HG03442 (cell line): ENCODE results near the gene PACSIN3.
"Not testable (repeated sequence)": the region's sequence is repeated elsewhere in the genome, so short reads cannot be mapped to it uniquely, and the experiment has no call there.

ENCODE experiments used
- ATAC-seq: cut with Tn5 transposase; IDR thresholded peaks from one replicate; pipeline ENCODE4 v1.9.1; 2021; ENCODE audit warnings: mild to moderate bottlenecking, moderate library complexity; ENCODE audit not compliant: unreplicated experiment

Gene PACSIN3

DNA sequence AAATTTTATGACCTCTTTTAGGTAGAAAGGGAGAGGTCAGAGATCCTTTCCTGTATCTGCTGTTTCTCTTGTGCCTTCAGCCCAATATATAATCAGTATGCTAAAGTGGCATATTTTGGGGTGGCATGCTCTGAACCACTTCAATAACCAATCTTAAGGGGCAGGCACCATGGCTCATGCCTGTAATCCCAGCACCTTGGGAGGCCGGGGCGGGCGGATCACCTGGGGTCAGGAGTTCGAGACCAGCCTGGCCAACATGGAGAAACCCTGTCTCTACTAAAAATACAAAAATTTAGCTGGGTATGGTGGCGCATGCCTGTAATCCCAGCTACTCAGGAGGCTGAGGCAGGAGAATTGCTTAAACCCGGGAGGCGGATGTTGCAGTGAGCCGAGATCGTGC, 11.9 kb upstream of the PACSIN3 start:
- not testable (repeated sequence) for ATAC-seq

DNA sequence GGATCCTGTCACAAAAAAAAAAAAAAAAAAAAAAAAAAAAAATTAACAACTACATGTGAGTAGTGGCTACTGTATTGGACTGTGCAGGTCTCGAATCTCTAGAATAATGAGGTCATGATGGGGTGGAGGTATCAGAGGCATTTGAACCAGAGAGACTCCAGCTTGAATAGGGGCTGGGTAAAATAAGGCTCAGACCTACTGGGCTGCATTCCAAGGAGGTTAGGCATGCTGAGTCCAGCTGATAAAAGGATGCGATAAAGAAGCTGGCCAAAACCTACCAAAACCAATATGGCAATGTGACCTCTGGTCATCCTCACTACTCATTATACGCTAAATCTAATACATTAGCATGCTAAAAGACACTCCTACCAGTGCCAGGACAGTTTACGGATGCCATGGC, 5.9 kb upstream of the PACSIN3 start:
- ATAC-seq = no peak

DNA sequence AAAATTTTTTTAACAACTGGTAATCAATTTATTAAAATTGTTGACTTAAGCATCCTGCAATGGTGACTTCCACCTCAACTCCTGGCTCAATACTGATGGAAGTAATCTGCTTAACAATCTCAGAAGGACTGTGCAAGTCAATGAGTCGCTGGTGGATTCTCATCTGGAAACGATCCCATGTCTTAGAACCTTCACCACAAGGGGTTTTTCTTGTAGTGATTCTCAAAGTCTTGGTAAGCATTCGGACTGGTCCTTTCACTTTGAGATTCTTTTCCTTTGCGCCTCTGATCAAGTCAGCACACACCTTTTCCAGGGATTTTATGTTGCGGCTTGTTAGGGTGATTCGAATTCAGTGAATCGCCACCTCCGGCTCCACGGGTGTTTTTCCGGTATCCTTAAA, 4.9 kb upstream of the PACSIN3 start:
- ATAC-seq = not testable (repeated sequence)

DNA sequence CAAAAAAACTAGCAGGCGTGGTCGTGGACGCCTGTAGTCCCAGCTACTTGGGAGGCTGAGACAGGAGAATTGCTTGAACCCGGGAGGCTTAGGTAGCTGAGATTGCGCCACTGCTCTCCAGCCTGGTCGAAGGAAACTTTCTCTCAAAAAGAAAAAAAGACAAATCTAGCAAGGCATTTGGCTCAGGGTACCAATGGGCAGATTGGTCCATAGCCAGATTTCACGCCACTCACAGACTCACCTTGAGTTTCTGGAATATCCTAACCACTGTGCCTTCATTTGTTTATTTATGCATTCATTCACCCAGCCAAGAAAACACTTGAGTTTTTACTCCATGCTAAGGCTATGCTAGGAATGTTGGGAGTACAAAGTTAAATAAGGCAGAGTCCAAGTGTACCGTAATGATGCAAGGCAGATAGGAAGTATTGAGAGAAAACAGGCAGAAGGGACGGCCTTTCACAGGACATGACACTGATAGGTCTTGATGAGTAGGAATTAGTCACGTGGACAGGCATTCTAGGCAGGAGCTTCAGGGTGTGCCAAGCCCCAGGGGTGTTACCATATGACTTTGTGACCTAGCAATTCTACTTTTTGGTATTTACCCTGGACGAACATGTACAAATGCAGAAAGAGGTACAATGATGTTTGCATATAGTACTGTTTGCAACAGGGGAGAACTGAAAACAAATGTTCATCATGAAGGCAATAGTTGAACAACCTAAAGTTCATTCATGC, 3.0 kb upstream of the PACSIN3 start:
- ATAC-seq = no peak

DNA sequence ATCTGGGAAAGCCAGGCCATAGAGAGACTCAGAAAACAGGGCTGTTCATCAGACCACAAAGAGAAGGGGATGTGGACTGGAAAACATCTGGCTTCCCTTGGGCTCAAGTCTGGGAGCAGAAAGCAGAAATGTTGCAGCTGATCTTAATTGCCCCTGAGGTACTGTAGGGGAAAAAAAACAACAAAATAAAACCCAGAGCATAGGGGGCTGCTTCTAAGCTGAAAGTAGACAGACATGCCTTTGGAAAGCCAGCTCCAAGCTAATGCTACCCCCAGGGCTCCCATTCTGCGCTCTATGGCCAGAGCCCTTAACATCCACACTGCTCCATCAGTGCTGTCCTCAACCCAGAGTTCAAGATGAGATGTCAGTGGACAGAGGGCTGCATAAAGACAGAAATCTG, 2.0 kb upstream of the PACSIN3 start:
- no peak for ATAC-seq

DNA sequence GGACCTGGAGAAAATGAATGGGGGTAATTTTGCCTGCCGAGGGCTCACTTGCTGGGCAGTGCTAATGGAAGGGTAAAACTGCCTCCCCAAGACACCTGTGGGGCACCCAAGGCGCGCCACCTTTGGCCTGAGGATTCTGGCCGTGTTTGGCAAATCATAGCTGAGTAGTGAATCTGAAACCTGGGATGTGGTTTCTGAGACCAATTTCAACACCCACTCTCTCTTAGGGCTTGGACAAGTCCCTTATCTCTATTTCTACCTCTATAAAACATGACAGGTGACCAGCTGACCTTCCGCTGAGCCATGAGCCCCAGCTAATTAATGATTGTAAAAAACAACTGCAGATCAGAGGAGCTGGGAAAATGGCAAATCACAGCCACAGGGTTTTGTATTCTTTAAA, 1.5 kb upstream of the PACSIN3 start:
- ATAC-seq = no peak

DNA sequence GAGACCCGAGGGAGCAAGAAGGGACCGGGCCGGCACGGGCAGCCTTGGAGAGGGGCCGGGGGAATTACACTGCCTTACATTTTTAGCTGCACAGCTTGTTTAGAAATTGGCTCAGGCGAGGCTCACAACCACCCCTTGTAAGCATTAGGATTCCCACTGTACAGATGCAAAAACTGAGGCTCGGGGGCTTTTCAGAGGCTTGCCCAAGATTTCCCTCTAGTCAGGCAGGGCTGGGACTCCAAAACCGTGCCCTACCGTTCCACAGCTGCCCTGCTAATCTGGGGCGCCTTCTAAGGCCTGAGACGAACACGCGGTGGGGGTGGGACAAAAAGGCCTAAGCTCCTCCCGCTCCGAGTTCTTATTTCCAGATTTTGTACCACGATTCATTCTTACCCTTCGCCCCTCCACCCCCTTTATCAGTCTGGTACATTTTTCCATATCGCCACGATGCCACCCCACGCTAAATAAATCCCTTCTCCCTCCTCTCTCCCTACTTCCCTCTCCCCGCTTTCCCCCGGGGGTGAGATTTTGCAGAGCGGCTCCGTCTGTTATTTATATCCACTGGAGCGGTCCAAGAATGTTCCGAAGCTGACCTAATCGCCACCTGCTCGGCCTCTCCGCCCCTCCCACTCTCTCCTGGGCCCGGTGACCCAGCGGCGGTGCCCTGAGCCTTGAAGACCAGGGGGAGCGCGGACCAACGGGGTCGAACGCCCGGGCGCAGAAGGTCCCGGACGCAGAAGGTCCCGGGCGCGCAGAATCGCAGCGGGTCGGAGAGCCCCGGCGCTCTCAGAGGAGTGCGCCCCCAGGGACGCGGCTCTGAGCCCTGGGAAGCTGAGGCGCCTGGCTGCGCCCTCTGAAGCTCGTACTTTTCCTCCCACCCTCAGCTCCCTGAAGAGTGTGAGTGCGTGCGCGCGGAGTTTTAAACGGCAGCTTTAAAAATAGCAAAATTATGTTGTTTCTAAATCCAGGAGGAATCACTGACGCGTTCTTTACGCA, 764 bp upstream of the PACSIN3 start:
- no peak for ATAC-seq

DNA sequence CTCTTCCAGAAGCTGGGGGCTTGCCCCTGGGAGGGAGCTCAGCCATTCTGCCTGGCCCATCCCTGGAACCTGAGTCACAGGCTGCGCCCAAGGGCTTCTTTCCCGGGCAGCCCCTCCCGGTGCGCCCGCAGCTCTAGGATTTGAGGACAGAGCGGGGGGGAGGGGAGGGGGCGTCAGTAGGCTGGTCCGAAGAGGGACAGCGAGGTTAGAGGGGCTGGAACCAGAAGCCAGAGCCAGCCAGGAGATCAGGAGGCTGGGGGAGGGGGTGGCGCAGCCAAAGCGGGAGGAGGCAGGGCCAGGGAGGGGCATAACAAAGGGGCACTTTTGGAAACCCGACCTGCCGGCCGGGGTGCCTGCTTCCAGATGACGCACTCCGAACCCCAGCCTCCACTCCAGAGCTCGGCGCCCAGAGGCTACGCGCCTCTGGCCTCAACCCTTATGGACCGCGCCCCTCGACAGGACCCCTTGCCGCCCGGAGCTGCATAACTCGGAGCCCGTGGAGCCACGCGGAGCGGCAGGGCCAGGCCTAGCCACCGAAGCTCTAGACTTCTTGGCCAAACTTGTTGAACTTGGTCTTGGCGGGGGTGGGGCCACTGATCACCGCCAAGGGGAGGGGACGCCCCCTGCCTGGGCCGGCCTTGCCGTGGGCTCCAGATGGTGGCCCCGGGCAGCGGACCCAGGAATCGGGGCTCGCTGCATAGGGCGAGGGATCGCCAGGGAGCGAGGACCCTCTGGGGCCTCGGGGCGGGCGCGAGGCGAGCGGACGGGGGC, 744 bp downstream of the PACSIN3 start:
- ATAC-seq = no peak

DNA sequence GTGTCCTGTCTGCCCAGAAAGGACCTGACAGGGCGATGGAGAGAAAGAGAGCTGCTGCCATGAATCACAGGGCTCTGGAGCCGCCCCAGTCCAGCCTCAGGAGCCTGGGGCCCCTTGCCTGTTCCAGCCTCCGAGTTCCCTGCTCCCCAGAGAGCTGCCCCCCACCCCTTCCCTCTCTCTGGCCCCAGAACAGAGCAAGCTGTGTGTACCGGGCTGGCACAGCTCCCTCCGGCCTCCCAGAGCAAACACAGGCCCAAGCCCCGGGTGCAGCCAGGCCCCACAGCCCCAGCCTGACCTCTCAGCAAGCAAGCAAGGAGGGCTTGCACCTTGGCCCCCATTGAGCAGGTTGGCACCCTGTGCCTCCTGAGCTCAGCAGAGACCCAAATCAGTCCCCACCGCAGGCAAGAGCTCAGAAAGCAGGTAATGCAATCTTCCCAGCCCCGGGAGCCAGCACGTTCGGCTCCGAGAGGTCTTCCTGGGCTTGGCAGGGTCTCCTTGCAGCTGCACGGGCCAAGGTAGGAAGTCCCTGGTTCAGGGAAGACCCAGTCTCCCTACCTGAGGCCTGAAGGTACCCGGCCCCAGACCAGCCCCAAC, 1.4 kb downstream of the PACSIN3 start:
- ATAC-seq = no peak

DNA sequence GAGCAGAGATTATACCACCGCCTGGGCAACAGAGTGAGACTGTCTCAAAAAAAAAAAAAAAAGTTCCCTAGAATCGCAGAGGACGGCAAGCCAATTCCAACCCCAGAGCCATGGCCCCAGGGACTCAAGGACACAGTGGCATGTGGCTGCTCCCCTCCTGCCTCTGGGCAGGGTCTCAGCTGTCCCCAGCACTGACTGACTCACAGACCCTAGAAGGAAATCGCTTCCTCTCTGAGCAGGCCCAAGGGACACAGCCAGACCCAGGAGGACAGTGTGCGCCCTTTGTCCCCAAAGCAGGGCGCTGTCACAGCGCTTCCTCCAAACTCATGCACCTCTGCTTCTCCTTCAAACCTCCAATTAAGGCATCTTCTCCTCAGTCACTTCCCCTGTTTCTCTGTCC, 2.3 kb downstream of the PACSIN3 start:
- ATAC-seq = no peak

DNA sequence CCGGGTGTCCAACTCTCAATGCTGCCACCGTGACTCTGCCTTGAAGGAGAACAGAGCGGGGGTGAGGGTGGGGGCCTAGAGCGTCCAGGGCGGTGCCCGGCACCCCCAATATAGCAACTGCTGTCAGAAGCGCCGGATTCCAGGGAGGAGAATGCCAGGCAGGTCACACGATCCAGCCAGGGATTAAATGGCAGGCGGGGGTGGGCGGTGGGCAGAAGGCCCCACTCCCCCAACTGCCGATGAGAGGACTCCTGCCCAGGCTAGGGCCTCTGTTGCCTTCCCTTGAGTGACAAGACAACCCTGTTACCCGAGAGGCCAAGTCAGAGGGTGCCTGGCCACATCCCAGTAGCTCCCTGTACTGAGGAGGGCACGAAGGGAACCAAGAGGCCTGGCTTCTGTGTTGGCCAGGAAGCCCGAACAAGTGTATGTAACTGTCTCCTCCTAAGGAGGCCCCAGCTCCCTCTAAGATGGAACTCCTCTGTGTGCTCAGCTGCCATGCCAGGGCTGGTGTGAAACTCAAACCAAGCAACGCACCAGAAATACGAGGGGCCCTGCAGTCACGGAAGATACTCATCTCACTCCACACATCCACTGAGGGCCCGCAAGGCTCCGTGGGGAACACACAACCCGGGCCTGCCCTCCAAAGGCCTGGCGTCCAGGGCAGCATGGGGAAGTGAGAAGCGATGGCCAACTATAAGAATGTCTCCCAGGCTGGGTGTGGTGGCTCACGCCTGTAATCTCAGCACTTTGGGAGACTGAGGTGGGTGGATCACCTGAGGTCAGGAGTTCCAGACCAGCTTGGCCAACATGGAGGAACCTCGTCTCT, 3.0 kb downstream of the PACSIN3 start:
- ATAC-seq = no peak

DNA sequence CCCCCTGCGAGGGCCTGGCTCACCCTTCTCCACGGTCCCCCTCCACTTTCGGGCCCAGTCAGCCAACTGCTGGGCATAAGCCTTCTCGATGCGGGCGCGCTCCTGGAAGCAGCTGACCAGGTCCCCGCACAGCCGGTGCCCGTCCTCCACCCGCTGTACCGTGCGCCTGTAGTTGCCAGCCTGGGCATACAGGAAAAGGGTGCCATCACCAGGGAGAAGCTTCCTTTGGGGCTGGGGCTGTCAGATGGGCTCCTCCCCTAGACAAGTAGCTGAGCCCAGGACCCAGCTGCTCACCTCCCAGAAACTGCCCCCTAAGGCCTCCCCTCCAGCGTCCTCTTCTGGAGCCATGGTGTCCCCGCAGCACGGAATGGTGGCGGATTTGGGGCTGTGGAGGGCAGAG, 3.9 kb downstream of the PACSIN3 start:
- ATAC-seq = no peak

DNA sequence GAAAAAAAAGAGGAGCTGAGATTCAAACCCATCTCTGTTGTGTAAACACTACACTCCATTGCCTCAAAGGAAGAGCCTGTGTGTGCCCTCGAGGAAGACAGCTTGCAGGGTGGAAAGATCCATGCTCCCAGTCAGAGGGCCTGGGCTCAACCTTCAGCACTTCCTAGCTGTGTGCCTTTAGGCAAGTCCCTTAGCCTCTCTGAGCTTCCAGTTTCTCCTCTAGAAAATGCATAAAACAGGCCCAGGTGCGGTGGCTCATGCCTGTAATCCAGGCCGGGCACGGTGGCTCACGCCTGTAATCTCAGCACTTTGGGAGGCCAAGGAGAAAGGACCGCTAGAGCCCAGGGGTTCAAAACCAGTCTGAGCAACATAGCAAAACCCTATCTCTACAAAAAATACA, 5.0 kb downstream of the PACSIN3 start:
- ATAC-seq = no peak

DNA sequence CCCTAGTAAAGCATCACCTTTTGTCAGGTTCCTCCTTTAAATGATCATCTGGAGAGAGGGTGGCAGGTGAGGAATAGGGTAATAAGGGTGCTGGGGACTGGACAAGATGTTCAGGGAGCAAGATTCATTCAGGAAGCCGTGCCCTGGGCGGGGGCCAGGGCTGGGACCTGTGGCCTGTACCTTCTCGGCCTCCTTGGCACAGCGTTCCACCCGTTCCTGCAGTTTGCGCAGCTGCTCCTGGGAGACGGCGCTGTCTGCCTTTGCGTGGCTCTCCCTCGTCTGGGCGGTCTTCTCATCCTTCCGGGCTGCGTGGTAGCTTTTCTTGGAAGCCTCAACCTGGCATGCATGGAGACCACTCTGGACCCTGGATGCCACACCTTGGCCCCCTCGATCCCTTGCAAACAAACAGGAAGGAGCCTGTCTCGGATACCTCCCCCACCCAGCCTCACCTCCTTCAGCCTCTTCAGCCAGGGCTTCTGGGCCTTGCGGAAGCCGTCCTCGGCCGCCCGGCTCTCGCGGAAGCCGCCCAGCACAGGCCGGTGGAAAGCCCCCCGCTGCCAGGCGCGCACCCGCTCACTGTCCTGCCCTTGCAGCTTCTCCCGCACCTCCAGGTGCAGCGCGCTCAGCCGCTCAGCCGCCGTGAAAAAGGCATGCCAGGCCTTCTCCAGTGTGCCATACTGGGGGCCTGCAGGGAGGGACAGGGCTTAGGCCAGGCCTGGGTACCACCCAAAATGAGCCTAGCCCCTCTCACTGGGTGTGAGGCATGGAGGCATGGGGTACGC, 6.0 kb downstream of the PACSIN3 start:
- ATAC-seq = no peak

DNA sequence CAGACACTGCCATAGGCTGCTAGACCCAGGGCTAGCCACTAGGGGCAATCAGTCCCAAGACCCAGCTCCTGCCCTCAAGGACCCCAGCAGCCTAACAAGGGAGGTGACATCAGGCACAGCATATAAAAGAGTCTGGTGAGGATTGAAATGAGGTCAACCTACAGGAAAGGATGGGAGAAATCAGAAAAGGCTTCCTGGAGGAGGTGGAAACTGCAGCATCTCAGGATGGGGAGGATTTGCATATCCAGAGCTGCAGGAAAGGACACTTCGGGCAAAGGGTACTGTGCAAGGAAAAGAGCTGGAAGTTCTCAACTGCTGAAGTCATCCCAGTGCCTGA, 6.6 kb downstream of the PACSIN3 start:
- ATAC-seq = no peak

DNA sequence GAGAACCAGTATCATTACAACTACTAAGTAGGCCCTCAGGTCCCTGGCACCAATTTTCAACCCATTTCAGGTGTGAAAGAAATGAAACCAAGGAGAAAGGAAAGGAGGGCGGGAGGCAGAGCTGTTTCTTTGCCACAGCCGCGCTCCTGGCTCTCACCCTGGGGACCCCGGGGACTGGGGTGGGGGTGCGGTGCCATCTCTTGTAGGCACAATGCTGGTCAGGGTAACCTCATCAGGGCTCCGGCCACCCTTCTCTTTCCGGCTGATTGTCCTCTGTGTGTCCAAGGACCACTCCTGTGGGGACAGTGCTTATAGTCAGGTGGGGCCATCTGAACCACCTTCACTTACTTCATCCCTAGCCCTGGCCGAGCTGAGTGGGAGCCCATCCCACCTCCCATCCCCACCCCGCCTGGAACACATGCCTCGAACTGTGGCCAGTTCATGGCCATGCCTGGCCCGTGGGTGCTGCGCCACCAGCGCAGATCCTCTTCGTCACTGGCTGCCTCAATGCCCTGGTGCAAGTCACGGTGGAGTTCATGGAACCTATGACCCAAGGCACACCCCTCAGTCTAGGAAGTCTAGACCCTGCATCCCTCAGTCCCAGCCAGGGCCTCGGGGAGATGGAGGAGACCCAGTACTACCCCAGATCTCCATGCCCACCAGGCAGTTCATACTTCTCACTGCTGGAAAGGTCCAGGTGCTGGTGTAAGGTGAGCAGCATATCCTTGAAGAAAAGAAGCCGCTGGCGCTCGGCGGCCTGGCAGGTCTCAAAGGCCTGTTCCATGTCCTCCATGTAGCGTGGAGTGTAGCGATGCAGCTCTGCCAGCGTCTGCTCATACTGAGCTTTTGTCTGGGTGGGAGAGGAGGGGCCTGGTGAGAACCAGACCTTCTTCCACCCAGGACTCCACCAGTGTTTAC, 7.2 kb downstream of the PACSIN3 start:
- ATAC-seq = no peak

DNA sequence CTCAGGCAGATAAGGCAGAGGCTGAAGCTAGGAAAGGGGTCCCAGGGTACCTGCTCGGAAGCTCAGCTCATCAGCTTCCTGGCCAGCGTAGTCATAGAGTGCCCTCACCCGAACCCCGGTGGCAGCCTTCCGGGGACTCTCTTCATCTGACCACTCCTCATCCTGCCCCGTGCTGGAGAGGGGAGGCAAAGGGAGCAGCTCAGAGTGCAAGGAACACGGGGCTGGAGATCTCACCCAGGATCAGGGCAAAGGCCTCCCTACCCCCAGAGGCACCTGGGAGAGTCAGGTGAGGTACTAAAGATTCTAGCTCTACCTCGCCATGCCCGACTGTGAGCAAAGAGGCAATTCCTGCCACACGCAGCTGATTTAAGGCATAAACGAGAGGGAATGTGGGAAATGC, 7.9 kb downstream of the PACSIN3 start:
- ATAC-seq = no peak

DNA sequence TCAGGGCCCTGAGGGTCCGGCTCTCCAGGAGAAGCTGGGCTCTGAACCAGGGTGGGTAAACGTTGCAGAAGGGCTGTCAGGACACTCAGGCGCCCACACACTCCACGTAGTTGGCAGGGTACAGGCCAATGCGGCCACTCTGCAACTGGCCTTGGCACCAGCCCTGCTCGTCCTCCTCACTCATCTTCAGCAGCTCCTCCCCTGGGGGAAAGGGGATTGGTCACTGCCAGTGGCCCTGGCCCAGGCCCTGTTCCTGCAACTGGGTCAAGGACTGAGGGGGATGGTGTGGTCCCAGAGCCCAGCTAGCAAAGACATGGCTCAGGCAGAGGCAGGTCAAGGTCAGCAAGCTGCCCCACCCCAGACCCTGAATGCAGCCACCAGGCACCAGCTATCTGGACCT, 8.4 kb downstream of the PACSIN3 start:
- no peak for ATAC-seq
